HCT116 (cell line): ENCODE data around the gene JAM3. TPM values are rescaled to one million over a fixed set of nuclear protein-coding genes. Genes with fewer than 3 reads are reported as not detected.

Experiments
- ATAC-seq: fragments of 200-7000 bp; cut with Tn5 transposase; 2 replicates; pipeline ENCODE4 v1.9.1; 2020; ENCODE audit warnings: mild to moderate bottlenecking, moderate library complexity
- BruUV-seq: library from RNA; stranded (reverse); fragments of 400-500 nt; replicated peaks from 2 replicates; lab custom pipeline; 2021; lab: Mats Ljungman, UMichigan
- CTCF ChIA-PET: fragments of 300-600 bp; sonication (Branson Sonifier 250); formaldehyde crosslinking; loops from one replicate; lab custom pipeline; 2021; ENCODE audit warnings: antibody characterized with exemption; lab: Charles Lee
- POLR2A ChIA-PET: fragments of 300-600, 350-600 bp; sonication (Branson Sonifier 250); formaldehyde crosslinking; loops from one replicate; lab custom pipeline; 2021; ENCODE audit warnings: antibody characterized with exemption; lab: Charles Lee
- RAD21 ChIA-PET, 2 experiments: fragments of 300-600 bp; sonication (Branson Sonifier 250); formaldehyde crosslinking; loops; one replicate each; lab custom pipeline; 2023; ENCODE audit warnings: low total read pairs in 2 of 2; ENCODE audit not compliant: uncharacterized antibody in 2 of 2, unreplicated experiment in 2 of 2, low non-redundant PET in 1 of 2; lab: Charles Lee
- DNase-seq: peaks from one replicate; pipeline ENCODE4 v3.0.0-alpha.2; 2010; ENCODE audit warnings: low read depth, low spot score
- H2AFZ ChIP-seq: fragments of 200-600 bp; shearing (Covaris generic), sonication (generic); 2 replicates; pipeline ENCODE4 v1.6.1; 2017; ENCODE audit warnings: low read depth, mixed run types, mixed read lengths, antibody characterized with exemption, low read length; ENCODE audit not compliant: poor library complexity, severe bottlenecking
- H3K27ac ChIP-seq: 2 replicates; pipeline ENCODE4 v1.5.1; 2012; ENCODE audit warnings: low read depth, low read length
- H3K27me3 ChIP-seq: fragments of 200-600 bp; sonication (generic); 2 replicates; pipeline ENCODE4 v1.6.1; 2016; ENCODE audit warnings: mixed run types, low read length, mixed read lengths; ENCODE audit not compliant: insufficient read depth
- H3K36me3 ChIP-seq, 2 experiments: fragments of 200-500 bp in 1 of 2; fragments of 200-600 bp in 1 of 2; sonication (Bioruptor generic) in 1 of 2; sonication (generic) in 1 of 2; 2 replicates each; pipeline versions ENCODE4 v1.5.1 to v1.6.1; 2014 to 2016; ENCODE audit warnings: low read length in 2 of 2, inconsistent platforms in 1 of 2, mixed read lengths in 1 of 2, mixed run types in 1 of 2; ENCODE audit not compliant: insufficient read depth in 2 of 2, control insufficient read depth in 1 of 2
- H3K4me1 ChIP-seq, 2 experiments: fragments of 200-600 bp in 1 of 2; sonication (generic) in 1 of 2; 2 replicates each; pipeline versions ENCODE4 v1.5.1 to v1.6.1; 2012 to 2017; ENCODE audit warnings: low read length in 2 of 2, inconsistent platforms in 1 of 2, mild to moderate bottlenecking in 1 of 2, mixed read lengths in 1 of 2, mixed run types in 1 of 2, moderate library complexity in 1 of 2; ENCODE audit not compliant: insufficient read depth in 2 of 2, control insufficient read depth in 1 of 2
- H3K4me2 ChIP-seq: fragments of 200-600 bp; sonication (generic); 2 replicates; pipeline ENCODE4 v1.6.1; 2017; ENCODE audit warnings: mixed run types, low read length, mixed read lengths
- H3K4me3 ChIP-seq, 2 experiments: fragments of 200-600 bp in 1 of 2; sonication (generic) in 1 of 2; replicated peaks in 1 of 2; 2 replicates each; pipeline ENCODE4 v1.5.1; 2011 to 2016; ENCODE audit warnings: low read length in 2 of 2, control low read depth in 1 of 2, low read depth in 1 of 2, mild to moderate bottlenecking in 1 of 2, mixed read lengths in 1 of 2, mixed run types in 1 of 2
- H3K79me2 ChIP-seq: fragments of 200-600 bp; sonication (generic); 2 replicates; pipeline ENCODE4 v1.6.1; 2017; ENCODE audit warnings: mild to moderate bottlenecking, mixed run types, low read length, moderate library complexity, mixed read lengths; ENCODE audit not compliant: insufficient read depth
- H3K9ac ChIP-seq: fragments of 200-600 bp; sonication (generic); 2 replicates; pipeline ENCODE4 v1.6.1; 2016; ENCODE audit warnings: low read length, mixed read lengths
- H3K9me2 ChIP-seq: fragments of 200-600 bp; sonication (generic), shearing (Covaris generic); 2 replicates; pipeline ENCODE4 v1.6.1; 2017; ENCODE audit warnings: mixed run types, mild to moderate bottlenecking, moderate library complexity; ENCODE audit not compliant: insufficient read depth
- H3K9me3 ChIP-seq, 2 experiments: fragments of 200-500 bp in 1 of 2; fragments of 200-600 bp in 1 of 2; sonication (Bioruptor generic) in 1 of 2; sonication (generic) in 1 of 2; 2 replicates each; pipeline ENCODE4 v1.6.1; 2014 to 2017; ENCODE audit warnings: low read length in 2 of 2, mixed read lengths in 2 of 2, inconsistent platforms in 1 of 2, low read depth in 1 of 2, mild to moderate bottlenecking in 1 of 2, mixed run types in 1 of 2, moderate library complexity in 1 of 2; ENCODE audit not compliant: control insufficient read depth in 1 of 2, insufficient read depth in 1 of 2
- H4K20me1 ChIP-seq: fragments of 200-600 bp; sonication (generic), shearing (Covaris generic); 2 replicates; pipeline ENCODE4 v1.6.1; 2017; ENCODE audit warnings: mixed run types, mild to moderate bottlenecking, moderate library complexity; ENCODE audit not compliant: insufficient read depth
- CEBPB ChIP-seq: IDR thresholded peaks from 2 replicates; pipeline ENCODE4 v1.6.1; 2012; ENCODE audit warnings: low read depth
- EGR1 ChIP-seq: IDR thresholded peaks from 2 replicates; pipeline ENCODE4 v1.6.1; 2012; ENCODE audit warnings: low read depth
- ELF1 ChIP-seq: IDR thresholded peaks from 2 replicates; pipeline ENCODE4 v1.6.1; 2012; ENCODE audit warnings: low read depth, borderline replicate concordance
- EZH2 ChIP-seq: fragments of 200-600 bp; sonication (generic); IDR thresholded peaks from 2 replicates; pipeline ENCODE4 v1.6.1; 2017; ENCODE audit warnings: antibody characterized with exemption, mixed run types
- FOSL1 ChIP-seq: IDR thresholded peaks from 2 replicates; pipeline ENCODE4 v1.6.1; 2012; ENCODE audit warnings: low read depth
- POLR2A ChIP-seq: IDR thresholded peaks from 2 replicates; pipeline ENCODE4 v1.7.0; 2011; ENCODE audit warnings: borderline replicate concordance; ENCODE audit not compliant: insufficient read depth, insufficient read length; ENCODE audit errors: extremely low read depth
- POLR2AphosphoS5 ChIP-seq: IDR thresholded peaks from 2 replicates; pipeline ENCODE4 v1.6.1; 2011; ENCODE audit warnings: mild to moderate bottlenecking, low read depth, low read length, moderate library complexity
- REST ChIP-seq: IDR thresholded peaks from 2 replicates; pipeline ENCODE4 v1.6.1; 2012; ENCODE audit warnings: low read depth
- SIN3A ChIP-seq: IDR thresholded peaks from 2 replicates; pipeline ENCODE4 v1.6.1; 2012; ENCODE audit warnings: low read depth
- TCF7L2 ChIP-seq: IDR thresholded peaks from 2 replicates; pipeline ENCODE4 v1.7.0; 2011; ENCODE audit warnings: borderline replicate concordance, inconsistent platforms; ENCODE audit not compliant: insufficient read depth, insufficient read length; ENCODE audit errors: extremely low read depth
- YY1 ChIP-seq: IDR thresholded peaks from 2 replicates; pipeline ENCODE4 v1.6.1; 2011; ENCODE audit warnings: low read length, low read depth, moderate library complexity, mild to moderate bottlenecking; ENCODE audit not compliant: insufficient replicate concordance; ENCODE audit errors: extremely low read depth
- ZFX ChIP-seq: fragments of 450-650 bp; IDR thresholded peaks from 2 replicates; pipeline ENCODE4 v1.6.1; 2017
- intact Hi-C: fragments of 100-400 bp; cut with micrococcal nuclease; formaldehyde crosslinking; loops from 2 replicates; pipeline ENCODE4 v1.10.0; 2022
- total RNA-seq: library from RNA; stranded (reverse); gene quantifications from one replicate; pipeline ENCODE4 v1.2.1, GENCODE V29; 2021; ENCODE audit not compliant: unreplicated experiment

JAM3 gene
- total RNA-seq, 1 experiment from 2014 or later: 0.25 TPM

GRCh38 chr11:134199531-134199930 is 130.7 kb downstream of the JAM3 start:
- no peak overlapping the region for H3K4me2 ChIP-seq
- no peak overlapping the region for H3K27ac ChIP-seq
- H3K9ac ChIP-seq: no peak overlapping the region
- no peak overlapping the region for H3K4me3 ChIP-seq
- DNase-seq (no peak), ATAC-seq (no peak)
- H3K4me1 ChIP-seq: no peaks in the 10 kb centered on the region
- H3K79me2 ChIP-seq: peaks cover 34% of the 10 kb centered on the region
- H3K9me3 ChIP-seq: no peaks in the 10 kb centered on the region
- POLR2A ChIA-PET: no interaction called here
- peaks cover 47 to 51% of the 10 kb centered on the region in 2 experiments; a peak in 3 of 4 replicates for H3K36me3 ChIP-seq
- intact Hi-C loops: no loop called here
- RAD21 ChIA-PET: no interaction called here
- no peak overlapping the region for H2AFZ ChIP-seq
- H4K20me1 ChIP-seq: no peaks in the 10 kb centered on the region
- TF ChIP-seq POLR2AphosphoS5: no peak
- TF ChIP-seq REST: no peak
- no peak for TF ChIP-seq FOSL1
- TF ChIP-seq EGR1: no peak
- TF ChIP-seq POLR2A: no peak
- no peak for TF ChIP-seq TCF7L2
- no peak for TF ChIP-seq YY1
- no peak for TF ChIP-seq ELF1
- no peak for TF ChIP-seq SIN3A
- TF ChIP-seq ZFX: no peak
- TF ChIP-seq CEBPB: no peak
- no peak for TF ChIP-seq EZH2
- CTCF ChIA-PET: no interaction called here
- BruUV-seq: no TSS peak
- no peaks in the 10 kb centered on the region for H3K9me2 ChIP-seq
- no peaks in the 10 kb centered on the region for H3K27me3 ChIP-seq
